GM23338 (cell line): ENCODE measurements around the gene FCRL4. TPM values are rescaled to one million over a fixed set of nuclear protein-coding genes. Genes with fewer than 3 reads are reported as not detected.
A peak's percentile ranks its signal among the peaks of the same experiment; 100 is the strongest.

ENCODE experiments used
- ATAC-seq: fragments of 200-7000 bp; cut with Tn5 transposase; 3 replicates; pipeline ENCODE4 v1.9.1; 2020
- DNase-seq: peaks from one replicate; pipeline ENCODE4 v3.0.0-alpha.2; 2015; ENCODE audit warnings: low spot score
- H2AFZ ChIP-seq: fragments of 200-600 bp; sonication (generic); 2 replicates; pipeline ENCODE4 v1.8.0; 2016; ENCODE audit warnings: antibody characterized with exemption, mild to moderate bottlenecking, moderate library complexity
- H3F3A ChIP-seq: fragments of 200-600 bp; sonication (generic); replicated peaks from 2 replicates; pipeline ENCODE4 v1.8.0; 2017; ENCODE audit warnings: antibody characterized with exemption, mixed run types, low read depth
- H3K27ac ChIP-seq: fragments of 200-600 bp; sonication (generic); 2 replicates; pipeline ENCODE4 v1.6.1; 2016; ENCODE audit warnings: low read depth
- H3K27me3 ChIP-seq: fragments of 200-600 bp; sonication (generic); 2 replicates; pipeline ENCODE4 v1.8.0; 2016; ENCODE audit warnings: mild to moderate bottlenecking, mixed run types, moderate library complexity; ENCODE audit not compliant: insufficient read depth
- H3K36me3 ChIP-seq: fragments of 200-600 bp; sonication (generic); 2 replicates; pipeline ENCODE4 v1.8.0; 2016; ENCODE audit warnings: mild to moderate bottlenecking; ENCODE audit not compliant: insufficient read depth
- H3K4me1 ChIP-seq: fragments of 200-600 bp; sonication (generic); 2 replicates; pipeline ENCODE4 v1.8.0; 2016; ENCODE audit warnings: mild to moderate bottlenecking, moderate library complexity; ENCODE audit not compliant: insufficient read depth
- H3K4me2 ChIP-seq: fragments of 200-600 bp; sonication (generic); 2 replicates; pipeline ENCODE4 v1.7.1; 2017; ENCODE audit warnings: mixed run types
- H3K4me3 ChIP-seq: fragments of 200-600 bp; sonication (generic); 2 replicates; pipeline ENCODE4 v1.6.1; 2016; ENCODE audit warnings: mixed run types
- H3K79me2 ChIP-seq: fragments of 200-600 bp; sonication (generic); replicated peaks from 2 replicates; pipeline ENCODE4 v1.8.0; 2017; ENCODE audit warnings: mild to moderate bottlenecking; ENCODE audit not compliant: insufficient read depth
- H3K9me2 ChIP-seq: fragments of 200-600 bp; sonication (generic); 2 replicates; pipeline ENCODE4 v1.8.0; 2017; ENCODE audit not compliant: insufficient read depth
- H4K20me1 ChIP-seq: fragments of 200-600 bp; sonication (generic); replicated peaks from 2 replicates; pipeline ENCODE4 v1.8.0; 2017; ENCODE audit warnings: mild to moderate bottlenecking; ENCODE audit not compliant: insufficient read depth
- H3K27ac Mint-ChIP-seq: 2 replicates; pipeline ENCODE4 v1.8.0; 2020; ENCODE audit warnings: inconsistent platforms, mild to moderate bottlenecking, moderate library complexity, mixed read lengths
- H3K27me3 Mint-ChIP-seq: 3 replicates; pipeline ENCODE4 v1.8.0; 2022; ENCODE audit warnings: low read depth, mild to moderate bottlenecking, moderate library complexity, mixed read lengths, inconsistent platforms; ENCODE audit not compliant: insufficient read depth, poor library complexity
- H3K36me3 Mint-ChIP-seq: 3 replicates; pipeline ENCODE4 v1.8.0; 2021; ENCODE audit warnings: low read depth, mild to moderate bottlenecking, inconsistent platforms, moderate library complexity, mixed read lengths
- H3K4me1 Mint-ChIP-seq: 3 replicates; pipeline ENCODE4 v1.8.0; 2020; ENCODE audit warnings: mild to moderate bottlenecking, inconsistent platforms, mixed read lengths
- H3K4me3 Mint-ChIP-seq: 3 replicates; pipeline ENCODE4 v1.8.0; 2021; ENCODE audit warnings: moderate library complexity, mild to moderate bottlenecking, inconsistent platforms, mixed read lengths
- H3K9me3 Mint-ChIP-seq: 3 replicates; pipeline ENCODE4 v1.8.0; 2020; ENCODE audit warnings: moderate library complexity, mild to moderate bottlenecking, inconsistent platforms, mixed read lengths
- CREB1 ChIP-seq: fragments of 250-450 bp; sonication (Bioruptor Pico); IDR thresholded peaks from 2 replicates; pipeline ENCODE4 v1.5.0; 2020; ENCODE audit warnings: low read depth, mild to moderate bottlenecking, moderate library complexity
- EZH2 ChIP-seq: fragments of 200-600 bp; sonication (generic); IDR thresholded peaks from one replicate; pipeline ENCODE4 v1.8.0; 2017; ENCODE audit warnings: antibody characterized with exemption, mild to moderate bottlenecking, low read depth; ENCODE audit not compliant: unreplicated experiment
- EZH2phosphoT487 ChIP-seq: fragments of 200-600 bp; sonication (generic); IDR thresholded peaks from one replicate; pipeline ENCODE4 v1.8.1; 2018; ENCODE audit warnings: antibody characterized with exemption; ENCODE audit not compliant: unreplicated experiment
- JUNB ChIP-seq: IDR thresholded peaks from one replicate; pipeline ENCODE4 v1.6.1; 2016; ENCODE audit warnings: antibody characterized with exemption; ENCODE audit not compliant: unreplicated experiment
- NANOG ChIP-seq: IDR thresholded peaks from 2 replicates; pipeline ENCODE4 v1.6.1; 2016; ENCODE audit warnings: antibody characterized with exemption, borderline replicate concordance
- POLR2AphosphoS5 ChIP-seq: IDR thresholded peaks from 2 replicates; pipeline ENCODE4 v1.6.1; 2016; ENCODE audit warnings: antibody characterized with exemption, low read depth
- STAT1 ChIP-seq: IDR thresholded peaks from one replicate; pipeline ENCODE4 v1.6.1; 2016; ENCODE audit warnings: antibody characterized with exemption; ENCODE audit not compliant: unreplicated experiment
- ZNF114 ChIP-seq: fragments of 250-450 bp; sonication (Bioruptor Pico); IDR thresholded peaks from 2 replicates; pipeline ENCODE4 v1.5.0; 2020; ENCODE audit warnings: mild to moderate bottlenecking, moderate library complexity
- ZNF331 ChIP-seq: fragments of 250-450 bp; sonication (Bioruptor Pico); IDR thresholded peaks from 2 replicates; pipeline ENCODE4 v1.5.0; 2020; ENCODE audit warnings: low read depth, mild to moderate bottlenecking, moderate library complexity
- polyA plus RNA-seq: library from polyadenylated mRNA; unstranded; fragments of >200 nt; fragmentation: Nextera tagmentation; extraction: Ambion mirVana; gene quantifications from 2 replicates; pipeline ENCODE4 v1.2.1, GENCODE V29; 2016
- total RNA-seq: library from RNA; depleted of rRNA; stranded (reverse); fragments of >200 nt; shearing (Covaris generic); gene quantifications from 2 replicates; pipeline ENCODE4 v1.2.3, GENCODE V29; 2014
- TF ChIP-seq, protein P1 (sequence below): IDR thresholded peaks from 2 replicates; pipeline ENCODE4 v1.6.1; 2016; ENCODE audit warnings: antibody characterized with exemption
- TF ChIP-seq, protein P2 (sequence below), 2 experiments: fragments of 200-600 bp in 1 of 2; sonication (generic) in 1 of 2; conservative IDR thresholded peaks; 2 replicates each; pipeline versions ENCODE4 v1.5.1 to v1.6.1; 2016 to 2017; ENCODE audit warnings: antibody characterized with exemption in 2 of 2, low read depth in 2 of 2, mild to moderate bottlenecking in 2 of 2, moderate library complexity in 1 of 2
- TF ChIP-seq, protein P3 (sequence below): IDR thresholded peaks from one replicate; pipeline ENCODE4 v1.6.1; 2018; ENCODE audit warnings: antibody characterized with exemption; ENCODE audit not compliant: unreplicated experiment

The FCRL4 gene
- total and polyA plus RNA-seq, 2 experiments from 2014 or later = not detected

DNA sequence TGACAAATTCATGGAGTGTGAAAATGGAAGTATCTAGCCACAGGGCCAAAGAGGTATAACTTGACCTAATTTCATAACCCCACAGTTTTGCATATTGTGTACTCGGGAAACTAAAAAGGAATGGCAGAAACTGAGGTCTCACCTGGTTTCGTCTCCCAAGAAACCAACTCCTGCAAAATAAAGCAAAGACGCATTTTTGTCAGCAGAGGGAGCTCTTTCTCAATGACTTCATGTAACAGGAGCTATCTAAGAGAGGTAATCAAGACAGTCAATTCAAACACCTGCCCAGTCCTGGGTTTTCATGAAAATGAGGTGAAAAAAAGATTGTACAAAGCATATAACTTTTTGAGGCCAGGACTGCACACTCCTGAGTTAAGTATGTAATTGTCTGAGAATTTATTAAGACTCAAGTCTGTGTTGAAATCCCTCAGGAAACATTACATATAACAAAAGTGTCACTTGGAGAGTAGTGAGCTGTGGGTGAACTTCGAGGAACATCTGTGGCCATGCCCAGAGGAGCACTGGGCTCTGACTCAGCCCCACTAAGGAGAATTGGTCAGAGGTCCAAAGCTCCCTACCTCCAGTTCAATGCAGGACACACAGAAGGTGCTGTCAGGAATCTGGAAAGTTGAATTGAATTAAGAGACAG lies 17.6 kb downstream of the FCRL4 start:
- Histone ChIP-seq H3F3A (no peaks in the 10 kb centered on the region), H2AFZ (no peak overlapping the region), H4K20me1 (no peaks in the 10 kb centered on the region), H3K4me2 (no peak overlapping the region), H3K27ac (no peak overlapping the region), H3K36me3 (no peaks in the 10 kb centered on the region), H3K79me2 (no peaks in the 10 kb centered on the region), H3K4me3 (no peak overlapping the region), H3K27me3 (no peaks in the 10 kb centered on the region), H3K9me2 (peaks cover 15% of the 10 kb centered on the region; the same call in 1 of the 2 replicates), H3K4me1 (no peaks in the 10 kb centered on the region)
- H3K4me3 Mint-ChIP-seq = no peak overlapping the region
- peaks cover 3% of the 10 kb centered on the region for H3K27me3 Mint-ChIP-seq
- TF ChIP-seq NANOG (no peak), ZNF114 (CRISPR knock-in tag) (no peak), EZH2phosphoT487 (no peak), ZNF331 (CRISPR knock-in tag) (no peak)
- TF ChIP-seq, protein P1, sequence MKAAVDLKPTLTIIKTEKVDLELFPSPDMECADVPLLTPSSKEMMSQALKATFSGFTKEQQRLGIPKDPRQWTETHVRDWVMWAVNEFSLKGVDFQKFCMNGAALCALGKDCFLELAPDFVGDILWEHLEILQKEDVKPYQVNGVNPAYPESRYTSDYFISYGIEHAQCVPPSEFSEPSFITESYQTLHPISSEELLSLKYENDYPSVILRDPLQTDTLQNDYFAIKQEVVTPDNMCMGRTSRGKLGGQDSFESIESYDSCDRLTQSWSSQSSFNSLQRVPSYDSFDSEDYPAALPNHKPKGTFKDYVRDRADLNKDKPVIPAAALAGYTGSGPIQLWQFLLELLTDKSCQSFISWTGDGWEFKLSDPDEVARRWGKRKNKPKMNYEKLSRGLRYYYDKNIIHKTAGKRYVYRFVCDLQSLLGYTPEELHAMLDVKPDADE = no peak
- TF ChIP-seq, protein P2, sequence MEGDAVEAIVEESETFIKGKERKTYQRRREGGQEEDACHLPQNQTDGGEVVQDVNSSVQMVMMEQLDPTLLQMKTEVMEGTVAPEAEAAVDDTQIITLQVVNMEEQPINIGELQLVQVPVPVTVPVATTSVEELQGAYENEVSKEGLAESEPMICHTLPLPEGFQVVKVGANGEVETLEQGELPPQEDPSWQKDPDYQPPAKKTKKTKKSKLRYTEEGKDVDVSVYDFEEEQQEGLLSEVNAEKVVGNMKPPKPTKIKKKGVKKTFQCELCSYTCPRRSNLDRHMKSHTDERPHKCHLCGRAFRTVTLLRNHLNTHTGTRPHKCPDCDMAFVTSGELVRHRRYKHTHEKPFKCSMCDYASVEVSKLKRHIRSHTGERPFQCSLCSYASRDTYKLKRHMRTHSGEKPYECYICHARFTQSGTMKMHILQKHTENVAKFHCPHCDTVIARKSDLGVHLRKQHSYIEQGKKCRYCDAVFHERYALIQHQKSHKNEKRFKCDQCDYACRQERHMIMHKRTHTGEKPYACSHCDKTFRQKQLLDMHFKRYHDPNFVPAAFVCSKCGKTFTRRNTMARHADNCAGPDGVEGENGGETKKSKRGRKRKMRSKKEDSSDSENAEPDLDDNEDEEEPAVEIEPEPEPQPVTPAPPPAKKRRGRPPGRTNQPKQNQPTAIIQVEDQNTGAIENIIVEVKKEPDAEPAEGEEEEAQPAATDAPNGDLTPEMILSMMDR (conservative IDR thresholded peaks at IDR 0.05; ENCODE audit: low read depth in 2 of 2) = peak; percentile 88 to 89
- TF ChIP-seq, protein P3, sequence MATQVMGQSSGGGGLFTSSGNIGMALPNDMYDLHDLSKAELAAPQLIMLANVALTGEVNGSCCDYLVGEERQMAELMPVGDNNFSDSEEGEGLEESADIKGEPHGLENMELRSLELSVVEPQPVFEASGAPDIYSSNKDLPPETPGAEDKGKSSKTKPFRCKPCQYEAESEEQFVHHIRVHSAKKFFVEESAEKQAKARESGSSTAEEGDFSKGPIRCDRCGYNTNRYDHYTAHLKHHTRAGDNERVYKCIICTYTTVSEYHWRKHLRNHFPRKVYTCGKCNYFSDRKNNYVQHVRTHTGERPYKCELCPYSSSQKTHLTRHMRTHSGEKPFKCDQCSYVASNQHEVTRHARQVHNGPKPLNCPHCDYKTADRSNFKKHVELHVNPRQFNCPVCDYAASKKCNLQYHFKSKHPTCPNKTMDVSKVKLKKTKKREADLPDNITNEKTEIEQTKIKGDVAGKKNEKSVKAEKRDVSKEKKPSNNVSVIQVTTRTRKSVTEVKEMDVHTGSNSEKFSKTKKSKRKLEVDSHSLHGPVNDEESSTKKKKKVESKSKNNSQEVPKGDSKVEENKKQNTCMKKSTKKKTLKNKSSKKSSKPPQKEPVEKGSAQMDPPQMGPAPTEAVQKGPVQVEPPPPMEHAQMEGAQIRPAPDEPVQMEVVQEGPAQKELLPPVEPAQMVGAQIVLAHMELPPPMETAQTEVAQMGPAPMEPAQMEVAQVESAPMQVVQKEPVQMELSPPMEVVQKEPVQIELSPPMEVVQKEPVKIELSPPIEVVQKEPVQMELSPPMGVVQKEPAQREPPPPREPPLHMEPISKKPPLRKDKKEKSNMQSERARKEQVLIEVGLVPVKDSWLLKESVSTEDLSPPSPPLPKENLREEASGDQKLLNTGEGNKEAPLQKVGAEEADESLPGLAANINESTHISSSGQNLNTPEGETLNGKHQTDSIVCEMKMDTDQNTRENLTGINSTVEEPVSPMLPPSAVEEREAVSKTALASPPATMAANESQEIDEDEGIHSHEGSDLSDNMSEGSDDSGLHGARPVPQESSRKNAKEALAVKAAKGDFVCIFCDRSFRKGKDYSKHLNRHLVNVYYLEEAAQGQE = no peak
- H3K4me1 Mint-ChIP-seq = no peaks in the 10 kb centered on the region; the same call in 1 of the 3 replicates
- no peaks in the 10 kb centered on the region; the same call in 2 of the 3 replicates for H3K9me3 Mint-ChIP-seq
- no peaks in the 10 kb centered on the region for H3K36me3 Mint-ChIP-seq
- DNase-seq (peak; percentile 90), ATAC-seq (peak; percentile 91)
- H3K27ac Mint-ChIP-seq = no peak overlapping the region; the same call in 1 of the 2 replicates

DNA sequence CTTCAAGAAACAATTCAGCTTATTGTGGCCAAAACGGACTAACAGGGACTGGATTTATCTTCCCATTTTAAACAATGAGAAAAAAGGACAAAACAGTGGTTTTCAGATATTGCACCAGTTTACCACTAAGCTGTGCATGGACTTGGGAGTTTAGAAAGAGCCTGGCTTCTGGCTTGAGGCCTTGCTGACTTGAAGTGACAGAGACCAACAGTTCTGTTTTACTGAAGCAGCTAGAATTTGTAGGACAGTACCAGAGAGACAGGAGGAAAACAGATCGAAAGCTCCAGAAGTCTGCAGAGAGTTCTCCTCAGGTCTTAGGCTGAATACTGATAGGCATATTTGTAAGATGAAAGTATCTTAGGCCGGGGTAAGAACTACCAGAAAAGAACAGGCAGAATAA lies 20.5 kb downstream of the FCRL4 start:
- Histone ChIP-seq H3K4me1 (0 out of 2 replicates have a peak, but pooled peaks cover 4% of the 10 kb centered on the region), H2AFZ (peak overlapping the region; percentile 74; the same call in 1 of the 2 replicates), H3K4me2 (no peak overlapping the region), H3K27me3 (no peaks in the 10 kb centered on the region), H3K36me3 (no peaks in the 10 kb centered on the region), H4K20me1 (no peaks in the 10 kb centered on the region), H3K79me2 (no peaks in the 10 kb centered on the region), H3K27ac (no peak overlapping the region), H3K9me2 (peaks cover 17% of the 10 kb centered on the region; the same call in 1 of the 2 replicates), H3F3A (no peaks in the 10 kb centered on the region), H3K4me3 (no peak overlapping the region)
- Mint-ChIP-seq H3K27ac (no peak overlapping the region), H3K4me1 (peaks cover 6% of the 10 kb centered on the region), H3K27me3 (peaks cover 3% of the 10 kb centered on the region), H3K9me3 (no peaks in the 10 kb centered on the region; the same call in 2 of the 3 replicates), H3K4me3 (no peak overlapping the region), H3K36me3 (no peaks in the 10 kb centered on the region)
- DNase-seq (no peak), ATAC-seq (no peak)
- TF ChIP-seq CREB1 (CRISPR knock-in tag) = no peak
- TF ChIP-seq POLR2AphosphoS5 = no peak
- no peak for TF ChIP-seq EZH2
- TF ChIP-seq ZNF331 (CRISPR knock-in tag) = no peak
- no peak for TF ChIP-seq JUNB
- TF ChIP-seq, protein P1 = no peak
- no peak for TF ChIP-seq ZNF114 (CRISPR knock-in tag)
- TF ChIP-seq, protein P2 (conservative IDR thresholded peaks at IDR 0.05; ENCODE audit: low read depth in 2 of 2) = no peak
- no peak for TF ChIP-seq STAT1
